ENCODE results near the gene STX1A. TPM values are rescaled to one million over a fixed set of nuclear protein-coding genes. Genes with fewer than 3 reads are reported as not detected.

STX1A gene
- total RNA-seq (2014; rRNA removed; shearing (Covaris generic)), result 63.4 and 66.3 TPM in 2 replicates
- 179 and 191 TPM in 2 replicates for polyA plus RNA-seq (2014; cell fraction: nucleus; rRNA removed)

DNA sequence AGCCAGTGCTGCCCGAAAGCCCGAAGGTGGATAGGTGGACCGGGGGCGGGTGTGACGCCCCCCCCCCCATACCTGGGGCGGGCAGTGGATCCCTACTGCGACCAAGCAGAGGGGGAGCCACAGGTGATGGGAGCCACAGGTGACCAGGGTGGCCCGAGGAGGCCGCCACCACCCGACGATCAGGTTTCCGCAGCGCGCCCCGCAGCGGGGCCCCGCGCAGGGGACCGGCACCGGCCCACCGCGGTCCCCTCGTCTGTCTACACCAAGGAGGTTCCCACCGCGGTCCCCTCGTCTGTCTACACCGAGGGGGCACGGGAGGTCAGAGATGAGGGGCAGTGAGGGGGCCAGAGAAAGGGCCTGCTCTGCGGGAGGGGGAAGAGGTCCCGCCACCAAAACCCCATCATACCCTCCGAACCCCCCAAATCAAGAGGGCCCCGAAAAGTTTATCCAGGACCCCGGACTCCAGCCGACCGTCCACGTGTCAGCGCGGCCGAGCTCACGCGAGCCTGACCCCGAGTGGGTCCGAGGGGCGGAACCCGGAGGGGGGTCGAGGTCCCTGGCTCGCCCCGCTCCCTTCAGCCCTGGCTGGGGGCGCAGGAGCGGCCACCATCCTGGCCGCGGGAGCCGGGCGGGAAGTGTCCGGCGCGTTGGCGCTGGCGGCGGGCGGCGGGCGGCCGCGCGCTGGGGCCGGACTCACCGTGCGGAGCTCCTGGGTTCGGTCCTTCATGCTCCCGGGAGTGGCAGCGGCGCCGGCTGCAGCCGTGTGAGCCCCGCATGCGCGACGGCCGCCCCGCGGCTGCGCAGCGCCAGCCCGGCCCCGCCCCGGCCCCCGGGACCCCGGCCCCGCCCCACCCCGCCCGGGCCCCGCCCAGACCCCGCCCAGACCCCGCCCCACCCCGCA is at the start of gene STX1A:
Gene STX1A, minus strand, starts transcription at position 765 of the 901 bp plus-strand sequence. Its CDS starts 38 bp downstream, at position 727.
- DNase-seq (ENCODE audit: extremely low read depth, low read depth), result peak; percentile 76

GRCh38 chr7:73768641-73769480 is 49.4 kb upstream of the STX1A start:
- DNase-seq (ENCODE audit: extremely low read depth, low read depth), result no peak

DNA sequence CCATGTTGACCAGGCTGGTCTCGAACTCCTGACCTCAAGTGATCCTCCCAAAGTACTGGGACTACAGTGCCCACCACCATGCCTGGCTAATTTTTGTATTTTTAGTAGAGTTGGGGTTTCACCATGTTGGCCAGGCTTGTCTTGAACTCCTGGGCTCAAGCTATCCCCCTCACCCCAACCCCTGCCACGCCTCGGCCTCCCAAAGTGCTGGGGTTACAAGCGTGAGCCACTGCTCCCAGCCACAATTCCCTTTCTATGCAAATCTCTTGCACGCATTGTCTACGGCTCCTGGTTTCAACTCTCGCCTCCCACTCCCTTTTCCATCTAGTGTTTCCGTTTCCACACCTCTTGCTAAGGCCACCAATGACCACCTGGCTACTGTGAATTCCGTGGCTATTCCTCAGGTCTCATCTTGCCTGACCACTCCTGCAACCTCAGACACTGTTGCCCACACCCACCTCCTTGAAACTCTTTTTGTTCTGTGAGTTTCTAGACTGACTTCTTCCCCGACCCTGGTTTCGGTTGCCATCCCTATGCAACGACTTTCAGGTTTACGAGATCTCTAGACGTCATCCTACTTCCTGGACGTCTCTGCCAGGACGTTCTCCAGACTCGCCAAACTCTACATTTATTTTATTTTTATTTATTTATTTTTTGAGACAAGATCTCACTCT is 47.2 kb upstream of the STX1A start:
- no peak for DNase-seq (ENCODE audit: extremely low read depth, low read depth)

DNA sequence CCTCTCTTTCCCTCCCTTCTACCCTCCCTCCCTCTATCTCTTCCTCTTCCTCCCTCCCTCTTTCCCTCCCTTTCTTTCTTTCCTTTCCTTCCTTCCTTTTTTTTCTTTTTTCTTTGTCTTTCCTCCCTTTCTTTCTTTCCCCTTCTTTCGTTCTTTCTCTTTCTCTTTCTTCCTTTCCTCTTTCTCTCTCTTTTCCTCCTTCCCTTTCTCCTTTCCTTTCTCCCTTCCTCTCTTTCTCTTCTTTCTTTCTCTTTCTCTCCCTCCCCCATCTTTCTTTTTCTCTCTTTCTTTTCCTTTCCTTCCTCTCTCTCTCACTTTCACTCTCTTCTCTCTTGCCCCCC is 43.2 kb upstream of the STX1A start:
- DNase-seq (ENCODE audit: extremely low read depth, low read depth), result no peak

DNA sequence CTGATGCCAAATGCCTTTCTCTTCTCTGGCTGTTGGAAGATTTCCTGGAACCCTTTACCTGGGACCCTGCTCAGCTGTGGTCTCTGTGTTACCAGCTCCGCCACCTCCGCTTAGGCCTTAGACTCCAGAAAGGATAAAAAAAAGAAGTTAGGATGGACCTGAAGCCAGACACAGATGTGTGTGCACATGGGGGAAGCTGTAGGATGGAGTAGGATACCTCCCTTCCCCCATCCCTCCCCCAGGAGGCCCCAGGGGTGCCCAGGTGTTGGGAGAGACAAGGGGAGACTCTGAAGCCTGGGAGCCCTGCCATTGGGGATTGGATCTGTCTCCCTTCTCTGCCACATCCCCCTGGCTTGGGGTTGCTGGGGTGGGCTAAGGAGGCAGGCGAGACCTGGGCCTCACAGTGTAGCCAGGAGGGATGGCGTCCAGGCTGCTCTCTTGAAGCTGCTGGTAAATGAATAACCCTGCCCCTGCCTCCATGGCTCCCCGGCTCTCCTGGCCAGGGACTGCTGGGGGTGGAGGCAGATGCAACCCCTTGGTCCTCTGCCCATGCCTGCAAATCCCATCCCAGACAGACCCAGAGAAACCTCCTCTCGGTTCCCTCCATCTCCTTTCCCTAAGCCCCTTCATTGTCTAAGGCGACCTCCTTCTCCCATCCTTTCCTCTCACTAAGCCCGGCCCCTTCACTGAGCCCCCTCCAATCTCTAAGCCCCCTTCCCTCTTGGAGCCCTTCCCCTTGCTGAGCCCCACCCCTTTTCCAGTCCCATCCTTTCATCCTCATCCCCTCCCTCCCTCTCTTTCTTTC is 42.6 kb upstream of the STX1A start:
- no peak for DNase-seq (ENCODE audit: extremely low read depth, low read depth)

- no peak for DNase-seq (ENCODE audit: extremely low read depth, low read depth)
These were observed 39.2 kb upstream of the STX1A start for GRCh38 chr7:73758581-73759138.

DNA sequence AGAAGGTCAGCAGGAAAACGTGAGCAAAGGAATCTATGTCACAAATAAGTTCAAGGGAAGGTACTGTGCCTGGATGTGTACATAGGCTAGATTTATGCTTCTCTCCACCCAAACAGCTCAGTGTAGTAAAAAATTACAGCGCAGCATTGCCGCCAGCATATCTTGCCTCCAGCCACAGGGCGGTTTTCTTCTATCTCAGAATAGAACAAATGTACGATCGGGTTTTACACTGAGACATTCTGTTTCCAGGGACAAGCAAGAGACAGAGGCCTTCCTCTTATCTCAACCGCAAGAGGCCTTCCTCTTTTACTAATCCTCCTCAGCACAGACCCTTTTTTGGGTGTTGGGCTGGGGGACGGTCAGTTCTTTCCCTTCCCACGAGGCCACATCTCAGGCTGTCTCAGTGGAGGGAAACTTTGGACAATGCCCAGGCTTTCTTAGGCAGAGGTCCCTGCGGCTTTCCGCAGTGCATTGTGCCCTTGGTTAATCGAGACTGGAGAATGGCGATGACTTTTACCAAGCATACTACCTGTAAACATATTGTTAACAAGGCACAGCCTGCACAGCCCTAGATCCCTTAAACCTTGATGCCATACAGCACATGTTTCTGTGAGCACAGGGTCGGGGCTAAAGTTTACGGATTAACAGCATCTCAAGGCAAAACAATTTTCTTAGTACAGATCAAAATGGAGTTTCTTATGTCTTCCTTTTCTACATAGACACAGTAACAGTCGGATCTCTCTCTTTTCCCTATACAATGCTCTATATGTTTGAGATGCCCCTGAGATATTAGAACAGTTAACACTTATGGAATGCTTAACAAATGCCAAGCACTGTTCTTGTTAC is 30.7 kb upstream of the STX1A start:
- no peak for DNase-seq (ENCODE audit: extremely low read depth, low read depth)

DNA sequence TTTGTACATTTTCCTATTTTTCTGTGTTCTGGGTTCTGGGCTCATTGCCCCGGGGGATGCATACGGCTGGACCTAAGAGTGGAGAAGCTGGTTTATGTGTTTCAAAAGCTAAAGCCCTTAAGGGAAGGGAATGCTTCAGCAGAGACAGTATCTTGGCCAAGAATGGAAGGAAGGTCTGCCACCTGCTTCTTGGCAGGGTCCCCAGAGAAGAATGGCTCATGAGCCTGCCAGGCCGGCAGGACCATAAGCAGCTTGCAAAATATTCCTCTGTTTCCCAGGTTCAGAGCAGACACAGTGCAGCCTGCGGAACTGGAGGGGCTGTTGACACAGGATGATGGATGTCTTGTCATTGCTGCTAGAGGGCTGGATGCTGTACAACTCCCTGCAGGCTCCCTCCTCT is 26.9 kb upstream of the STX1A start:
- DNase-seq (ENCODE audit: extremely low read depth, low read depth), result no peak

DNA sequence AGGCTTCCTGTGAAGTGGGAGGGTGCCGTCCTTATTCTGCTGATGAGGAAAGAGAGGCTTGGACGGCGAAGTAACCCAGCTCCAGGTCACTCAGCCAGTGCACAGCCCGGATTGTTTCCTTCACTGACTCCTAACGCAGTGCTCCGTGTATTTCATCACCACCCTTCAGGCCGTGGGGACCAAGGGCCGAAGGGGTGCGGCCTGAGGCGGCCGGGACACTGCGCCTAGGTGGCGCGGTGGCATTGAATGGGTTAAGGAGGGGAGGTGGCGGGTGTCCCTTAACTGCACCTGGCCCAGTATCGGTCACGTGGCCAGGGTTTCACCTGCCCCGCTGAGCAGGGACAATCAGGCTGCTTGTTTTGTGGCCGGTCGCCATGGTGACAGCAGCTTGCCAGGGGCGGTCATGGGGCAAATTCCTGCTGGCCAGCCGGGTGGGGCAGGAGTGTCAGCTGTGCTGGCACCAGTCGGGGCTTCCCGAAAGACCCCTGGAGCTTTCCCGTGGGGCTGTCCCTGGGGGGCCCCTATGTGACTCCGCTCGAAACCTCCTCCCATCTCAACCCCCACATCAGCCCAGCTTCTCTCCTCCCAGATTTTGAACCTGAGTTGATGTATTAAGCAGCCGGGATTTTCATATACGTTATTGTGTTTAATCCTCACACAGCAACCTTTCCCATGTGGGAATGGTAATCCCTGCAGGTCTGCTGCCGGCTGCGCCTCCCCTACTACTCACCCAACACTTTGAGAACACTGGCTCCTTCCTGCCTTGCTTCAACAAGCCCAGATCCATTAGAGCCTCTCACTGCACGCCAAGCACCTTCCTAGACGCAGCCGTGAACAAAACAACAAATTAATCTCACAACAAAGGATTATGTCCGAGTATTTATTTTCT is 23.5 kb upstream of the STX1A start:
- DNase-seq (ENCODE audit: extremely low read depth, low read depth), result no peak

DNA sequence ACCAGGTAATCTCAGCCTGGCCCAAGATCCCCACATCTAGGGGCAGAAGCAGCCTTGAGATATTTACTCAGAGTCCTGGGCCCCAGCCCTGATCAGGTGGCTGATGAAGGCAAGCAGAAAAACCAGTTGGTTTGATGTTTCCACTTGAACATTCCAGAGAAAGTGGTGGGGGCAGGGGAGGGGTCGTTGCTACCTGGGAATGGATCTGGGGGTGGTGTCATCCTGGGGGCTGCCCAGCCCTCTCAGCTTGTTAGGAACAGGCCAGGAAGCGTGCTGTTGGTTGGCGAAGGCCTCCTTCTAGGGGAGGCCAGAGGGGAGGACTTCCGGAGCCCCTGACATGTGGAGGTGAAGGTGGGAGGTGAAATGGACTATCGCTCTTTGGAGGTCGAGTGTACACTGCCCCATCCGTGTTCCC is 22.9 kb upstream of the STX1A start:
- DNase-seq (ENCODE audit: extremely low read depth, low read depth), result no peak

DNA sequence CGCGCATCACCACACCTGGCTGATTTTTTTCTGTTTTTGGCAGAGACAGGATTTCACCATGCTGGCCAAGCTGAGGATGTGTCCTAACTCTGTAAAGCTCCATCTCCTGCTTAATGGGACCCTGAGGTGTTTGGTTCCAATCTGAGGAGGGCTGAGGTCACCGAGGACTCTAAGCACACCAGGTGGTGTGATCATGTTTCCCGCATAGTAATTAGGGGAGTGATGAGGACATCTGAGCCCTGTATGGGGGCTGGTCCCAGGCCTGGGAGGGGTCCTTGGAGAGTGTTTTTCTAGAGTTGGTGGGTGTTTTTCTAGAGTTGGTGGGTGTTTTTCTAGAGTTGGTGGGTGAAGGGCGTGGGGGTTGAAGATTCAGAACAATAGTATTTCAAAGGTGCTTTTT is 22.1 kb upstream of the STX1A start:
- DNase-seq (ENCODE audit: extremely low read depth, low read depth), result no peak

- DNase-seq (ENCODE audit: extremely low read depth, low read depth), result no peak
These were observed 21.3 kb upstream of the STX1A start for GRCh38 chr7:73740771-73741170.

- no peak for DNase-seq (ENCODE audit: extremely low read depth, low read depth)
These were observed 20.7 kb upstream of the STX1A start for GRCh38 chr7:73740212-73740611.

DNA sequence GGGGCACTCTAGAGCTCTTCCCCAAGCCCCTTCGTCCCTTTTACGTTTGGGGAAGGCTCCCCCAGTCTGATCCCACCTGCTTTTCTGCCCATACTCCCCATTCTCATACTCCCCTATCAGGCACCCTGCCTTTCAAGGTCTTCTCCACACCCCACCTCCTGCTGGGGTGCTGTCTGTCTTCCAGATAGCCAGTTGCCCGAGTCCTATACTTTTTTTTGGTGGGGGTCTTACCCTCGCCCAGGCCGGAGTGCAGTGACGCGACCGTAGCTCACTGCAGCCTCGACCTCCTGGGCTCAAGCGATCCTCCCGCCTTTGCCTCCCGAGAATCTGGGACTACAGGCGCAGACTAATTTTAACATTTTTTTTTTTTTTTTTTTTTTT is 19.9 kb upstream of the STX1A start:
- no peak for DNase-seq (ENCODE audit: extremely low read depth, low read depth)

DNA sequence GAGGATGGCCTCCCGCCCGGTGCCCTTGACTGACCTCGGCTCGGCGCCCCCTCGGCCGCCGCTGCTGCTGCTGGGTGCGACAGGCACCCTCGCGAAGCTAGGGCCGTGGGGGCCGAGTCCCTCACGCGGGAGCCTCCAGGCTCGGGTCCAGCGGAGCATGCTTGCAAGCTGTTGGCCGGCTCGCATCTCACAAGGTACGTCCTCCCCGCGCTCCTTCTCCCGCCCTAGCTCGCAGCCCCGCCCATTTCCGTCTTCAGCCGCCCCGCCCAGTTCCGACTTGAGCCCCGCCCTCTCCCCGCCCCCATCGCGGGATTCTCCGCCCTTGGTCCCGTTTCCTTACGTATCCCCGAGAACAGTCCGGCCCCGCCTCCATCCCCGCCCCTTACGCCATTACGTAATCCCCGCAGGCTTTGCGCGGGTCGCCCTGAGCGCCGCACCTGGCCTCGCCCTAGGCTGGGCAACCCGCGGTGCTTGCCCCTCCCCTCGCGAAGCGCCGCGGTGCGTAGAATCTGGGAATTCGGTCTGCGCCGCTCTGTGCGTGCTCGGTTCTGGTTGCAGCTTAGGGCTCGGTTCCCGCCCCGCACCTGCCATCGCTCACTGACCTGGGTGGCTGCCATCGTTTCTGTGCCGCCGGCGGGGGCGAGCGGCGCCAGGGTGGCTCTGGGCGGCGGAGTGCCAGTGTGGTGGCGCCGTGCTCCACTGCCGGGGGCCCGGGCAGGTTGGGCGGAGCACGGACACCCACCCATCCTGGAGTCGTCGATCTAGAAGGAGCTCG is 19.3 kb upstream of the STX1A start, which contains the start of gene ABHD11:
Gene ABHD11, minus strand, starts transcription at position 191 of the 775 bp plus-strand sequence. Its CDS starts 32 bp downstream, at position 159.
- DNase-seq (ENCODE audit: extremely low read depth, low read depth), result peak; percentile 94

DNA sequence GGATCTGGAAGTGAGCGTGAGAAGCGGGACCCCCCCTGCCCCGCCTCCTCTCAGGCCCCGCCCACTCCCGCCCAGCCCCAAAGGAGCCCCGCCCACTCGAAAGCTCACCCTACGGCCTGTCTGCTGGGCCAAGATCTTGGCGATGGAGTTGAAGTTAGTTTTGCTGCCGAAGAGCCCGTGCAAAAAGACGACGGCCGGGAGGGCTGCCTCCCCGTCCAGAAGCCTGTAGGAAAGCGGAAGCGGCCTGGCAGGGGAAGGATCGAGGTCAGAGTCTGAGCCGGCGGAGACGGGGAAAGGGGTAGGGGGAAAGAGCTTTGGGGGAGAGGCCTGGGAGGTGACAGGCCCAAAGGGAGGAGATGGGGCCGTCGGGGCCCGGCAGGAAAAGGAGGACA is 18.7 kb upstream of the STX1A start:
- DNase-seq (ENCODE audit: extremely low read depth, low read depth), result no peak

Measured in NCI-H460 (cell line).